Lower leg skin (tissue), 3 donors: ENCODE results near the gene DDX42.

ENCODE experiments used
- POLR2A ChIP-seq, 2 donors: fragments of 450-650 bp; IDR thresholded peaks; one replicate each; pipeline ENCODE4 v1.6.1; 2016 to 2017; ENCODE audit warnings: antibody characterized with exemption in 2 of 2, mild to moderate bottlenecking in 1 of 2, moderate library complexity in 1 of 2
- TF ChIP-seq, protein P1 (sequence below), 3 donors: fragments of 450-650 bp; IDR thresholded peaks; one replicate each; pipeline ENCODE4 v1.5.1; 2016; ENCODE audit warnings: antibody characterized with exemption in 3 of 3, mild to moderate bottlenecking in 3 of 3, moderate library complexity in 2 of 3

DNA sequence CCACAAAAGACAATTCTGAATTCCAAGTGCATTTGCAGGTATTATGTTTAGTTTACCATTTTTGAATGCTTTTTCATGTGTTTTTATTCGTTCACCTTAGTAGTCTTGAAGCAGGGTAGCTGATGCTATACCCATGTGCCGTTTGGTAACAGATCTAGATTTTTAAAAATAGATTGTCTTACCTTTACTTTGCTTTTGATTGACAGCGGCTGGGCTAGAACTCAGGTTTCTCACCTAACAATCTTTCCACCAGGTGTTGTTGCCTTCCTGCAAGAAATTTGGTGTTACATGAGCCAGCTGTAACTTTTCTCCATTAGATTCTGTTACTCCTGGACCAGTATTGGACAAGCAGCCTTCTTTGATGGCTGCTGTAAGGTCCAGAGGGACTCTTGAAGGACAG, 55.0 kb downstream of the DDX42 start:
- TF ChIP-seq POLR2A (IDR thresholded peaks at IDR 0.05), result no peak
- TF ChIP-seq, protein P1, sequence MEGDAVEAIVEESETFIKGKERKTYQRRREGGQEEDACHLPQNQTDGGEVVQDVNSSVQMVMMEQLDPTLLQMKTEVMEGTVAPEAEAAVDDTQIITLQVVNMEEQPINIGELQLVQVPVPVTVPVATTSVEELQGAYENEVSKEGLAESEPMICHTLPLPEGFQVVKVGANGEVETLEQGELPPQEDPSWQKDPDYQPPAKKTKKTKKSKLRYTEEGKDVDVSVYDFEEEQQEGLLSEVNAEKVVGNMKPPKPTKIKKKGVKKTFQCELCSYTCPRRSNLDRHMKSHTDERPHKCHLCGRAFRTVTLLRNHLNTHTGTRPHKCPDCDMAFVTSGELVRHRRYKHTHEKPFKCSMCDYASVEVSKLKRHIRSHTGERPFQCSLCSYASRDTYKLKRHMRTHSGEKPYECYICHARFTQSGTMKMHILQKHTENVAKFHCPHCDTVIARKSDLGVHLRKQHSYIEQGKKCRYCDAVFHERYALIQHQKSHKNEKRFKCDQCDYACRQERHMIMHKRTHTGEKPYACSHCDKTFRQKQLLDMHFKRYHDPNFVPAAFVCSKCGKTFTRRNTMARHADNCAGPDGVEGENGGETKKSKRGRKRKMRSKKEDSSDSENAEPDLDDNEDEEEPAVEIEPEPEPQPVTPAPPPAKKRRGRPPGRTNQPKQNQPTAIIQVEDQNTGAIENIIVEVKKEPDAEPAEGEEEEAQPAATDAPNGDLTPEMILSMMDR (IDR thresholded peaks at IDR 0.05), result no peak
